K562 (cell line): ENCODE data around the gene OTUB2. TPM values are rescaled to one million over a fixed set of nuclear protein-coding genes. Genes with fewer than 3 reads are reported as not detected.

ENCODE experiments used
- ATAC-seq: fragments of 200-7000 bp; cut with Tn5 transposase; 3 replicates; pipeline ENCODE4 v1.9.1; 2020; ENCODE audit warnings: moderate library complexity
- BruUV-seq: library from RNA; stranded (reverse); fragments of 400-500 nt; replicated peaks from 2 replicates; lab custom pipeline; 2021; lab: Mats Ljungman, UMichigan
- CTCF ChIA-PET: fragments of 300-600 bp; formaldehyde crosslinking; extraction: SDS; loops from one replicate; lab custom pipeline; 2021; ENCODE audit warnings: low intra/inter-chr PET ratio; lab: Yijun Ruan, JAX
- POLR2A ChIA-PET: fragments of 300-600, 350-650 bp; sonication (Branson Sonifier 250); formaldehyde crosslinking; extraction: SDS; loops from one replicate; lab custom pipeline; 2021; ENCODE audit warnings: antibody characterized with exemption, inconsistent platforms; lab: Yijun Ruan, JAX
- DNase-seq, 4 experiments: peaks; one replicate each; pipeline versions ENCODE4 v3.0.0 to v3.0.0-alpha.2; 2011 to 2018; ENCODE audit warnings: low spot score in 3 of 4, mixed read lengths in 3 of 4; ENCODE audit errors: extremely low read depth in 1 of 4
- FAIRE-seq: peaks from 2 replicates; lab custom pipeline; 2011; peaks lifted over from hg19 to GRCh38; lab: Jason Lieb, UNC
- H2AFZ ChIP-seq: 2 replicates; pipeline ENCODE4 v1.6.0; 2011; ENCODE audit warnings: low read depth, low read length, control low read depth, inconsistent platforms
- H3K27ac ChIP-seq: fragments of 200-600 bp; 3 replicates; pipeline ENCODE4 v1.8.0; 2011; ENCODE audit warnings: low read depth, mild to moderate bottlenecking, control low read depth, inconsistent platforms, low read length, moderate library complexity, mixed read lengths; ENCODE audit errors: extremely low read depth
- H3K27me3 ChIP-seq, 2 experiments: fragments of 300-600 bp in 1 of 2; 2 replicates in 1 of 2; 3 replicates in 1 of 2; pipeline versions ENCODE4 v1.6.0 to v1.8.0; 2011; ENCODE audit warnings: inconsistent platforms in 2 of 2, low read length in 2 of 2, mild to moderate bottlenecking in 1 of 2, mixed read lengths in 1 of 2, moderate library complexity in 1 of 2; ENCODE audit not compliant: control insufficient read depth in 2 of 2, insufficient read depth in 2 of 2
- H3K36me3 ChIP-seq: fragments of 300-600 bp; 3 replicates; pipeline ENCODE4 v1.8.0; 2011; ENCODE audit warnings: mild to moderate bottlenecking, low read length, inconsistent platforms; ENCODE audit not compliant: control insufficient read depth, insufficient read depth
- H3K4me1 ChIP-seq, 2 experiments: fragments of 200-600 bp in 1 of 2; replicated peaks in 1 of 2; 2 replicates in 1 of 2; 3 replicates in 1 of 2; pipeline versions ENCODE4 v1.5.1 to v1.8.0; 2011; ENCODE audit warnings: inconsistent platforms in 2 of 2, low read length in 2 of 2, mild to moderate bottlenecking in 1 of 2, mixed read lengths in 1 of 2, moderate library complexity in 1 of 2; ENCODE audit not compliant: control insufficient read depth in 2 of 2, insufficient read depth in 2 of 2
- H3K4me2 ChIP-seq: 2 replicates; pipeline ENCODE4 v1.6.1; 2011; ENCODE audit warnings: low read length, control low read depth, inconsistent platforms, mixed read lengths; ENCODE audit not compliant: insufficient read depth
- H3K4me3 ChIP-seq: fragments of 200-600 bp; sonication (generic), shearing (Covaris generic); 2 replicates; pipeline ENCODE4 v1.5.1; 2016; ENCODE audit warnings: control low read depth, inconsistent platforms
- H3K79me2 ChIP-seq: fragments of 200-600 bp; 3 replicates; pipeline ENCODE4 v1.8.0; 2011; ENCODE audit warnings: low read length, inconsistent platforms; ENCODE audit not compliant: control insufficient read depth, insufficient read depth
- H3K9ac ChIP-seq, 2 experiments: 2 replicates each; pipeline versions ENCODE4 v1.6.0 to v1.6.1; 2011; ENCODE audit warnings: low read depth in 2 of 2, low read length in 2 of 2, control low read depth in 1 of 2, inconsistent platforms in 1 of 2, mild to moderate bottlenecking in 1 of 2, mixed read lengths in 1 of 2; ENCODE audit not compliant: insufficient read depth in 1 of 2
- H3K9me1 ChIP-seq: one replicate; pipeline ENCODE4 v1.6.0; 2011; ENCODE audit warnings: inconsistent platforms, mild to moderate bottlenecking, low read length, moderate library complexity; ENCODE audit not compliant: control insufficient read depth, insufficient read depth
- H3K9me3 ChIP-seq: replicated peaks from 2 replicates; pipeline ENCODE4 v1.5.1; 2011; ENCODE audit warnings: low read depth, low read length, inconsistent platforms; ENCODE audit not compliant: control insufficient read depth, insufficient read depth
- H4K20me1 ChIP-seq: replicated peaks from 2 replicates; pipeline ENCODE4 v1.6.1; 2011; ENCODE audit warnings: low read length, inconsistent platforms, mixed read lengths; ENCODE audit not compliant: control insufficient read depth, insufficient read depth
- CAMTA2 ChIP-seq: fragments of 250-450 bp; sonication (Bioruptor Pico); conservative IDR thresholded peaks from 2 replicates; pipeline ENCODE4 v1.5.1; 2022
- COPS2 ChIP-seq: fragments of 450-650 bp; conservative IDR thresholded peaks from 2 replicates; pipeline ENCODE4 v1.6.1; 2016; ENCODE audit warnings: mild to moderate bottlenecking, moderate library complexity
- ESRRB ChIP-seq: fragments of 250-450 bp; sonication (Bioruptor Pico); IDR thresholded peaks from 2 replicates; pipeline ENCODE4 v1.5.0; 2020; ENCODE audit warnings: mild to moderate bottlenecking, moderate library complexity, borderline replicate concordance
- FOXM1 ChIP-seq, 2 experiments: fragments of 450-650 bp in 1 of 2; sonication (generic) in 1 of 2; formaldehyde crosslinking in 1 of 2; IDR thresholded peaks; 2 replicates each; pipeline versions ENCODE4 v1.6.1 to v1.9.0; 2017 to 2022; ENCODE audit warnings: low read depth in 2 of 2, mild to moderate bottlenecking in 2 of 2, missing genetic modification reagents in 1 of 2, moderate library complexity in 1 of 2
- GABPA ChIP-seq: fragments of 200-800 bp; sonication (Bioruptor generic); conservative IDR thresholded peaks from 2 replicates; pipeline ENCODE4 v1.6.1; 2016; ENCODE audit warnings: low read depth, missing genetic modification characterization, missing compliant biosample characterization
- HOXB6 ChIP-seq: fragments of 250-450 bp; sonication (Bioruptor Pico); IDR thresholded peaks from 2 replicates; pipeline ENCODE4 v1.5.1; 2022; ENCODE audit warnings: mild to moderate bottlenecking, borderline replicate concordance
- MTF1 ChIP-seq: fragments of 250-450 bp; sonication (Bioruptor Pico); IDR thresholded peaks from 2 replicates; pipeline ENCODE4 v1.9.0; 2021; ENCODE audit warnings: moderate library complexity, mild to moderate bottlenecking, inconsistent platforms, borderline replicate concordance
- RBM15 ChIP-seq: fragments of 200-400 bp; formaldehyde crosslinking; IDR thresholded peaks from 2 replicates; pipeline ENCODE4 v1.6.1; 2018; ENCODE audit warnings: mild to moderate bottlenecking, low read length, moderate library complexity; ENCODE audit not compliant: insufficient read depth
- SIX5 ChIP-seq, 2 experiments: IDR thresholded peaks; 2 replicates each; pipeline ENCODE4 v1.6.1; 2011; ENCODE audit warnings: low read length in 2 of 2, borderline replicate concordance in 1 of 2, low read depth in 1 of 2, mild to moderate bottlenecking in 1 of 2, moderate library complexity in 1 of 2; ENCODE audit not compliant: insufficient read depth in 1 of 2
- TBP ChIP-seq: optimal IDR thresholded peaks from 2 replicates; pipeline ENCODE3; 2011; ENCODE audit warnings: low read depth, low read length, improper control_type of control experiment
- TCF7L2 ChIP-seq: fragments of 150-350 bp; IDR thresholded peaks from 2 replicates; pipeline ENCODE4 v1.6.1; 2016; ENCODE audit warnings: low read depth, mild to moderate bottlenecking, low read length, moderate library complexity
- ZNF668 ChIP-seq: fragments of 250-450 bp; sonication (Bioruptor Pico); IDR thresholded peaks from 2 replicates; pipeline ENCODE4 v1.8.0; 2022; ENCODE audit warnings: mild to moderate bottlenecking, inconsistent platforms
- ZNF707 ChIP-seq: fragments of 250-450 bp; sonication (Bioruptor Pico); conservative IDR thresholded peaks from 2 replicates; pipeline ENCODE4 v1.8.0; 2022; ENCODE audit warnings: inconsistent platforms, mild to moderate bottlenecking, moderate library complexity
- ZNF830 ChIP-seq: fragments of 250-450 bp; sonication (Bioruptor Pico); IDR thresholded peaks from 2 replicates; pipeline ENCODE4 v1.5.0; 2021; ENCODE audit warnings: mild to moderate bottlenecking
- WGBS: fragments of 100-300 bp; shearing (Covaris generic); methylation state at CpG from one replicate; pipeline ENCODE4 v1.1.6; 2016; ENCODE audit warnings: low coverage, mixed read lengths; ENCODE audit not compliant: insufficient coverage; ENCODE audit errors: missing lambda C conversion rate; 5-methylcytosine and 5-hydroxymethylcytosine counted together
- in situ Hi-C: fragments of 300-500 bp; cut with MboI; formaldehyde crosslinking; loops from 4 replicates; pipeline ENCODE4 v1.15.0; 2018; ENCODE audit warnings: inconsistent platforms, mixed read lengths
- intact Hi-C: fragments of 100-400 bp; cut with micrococcal nuclease; formaldehyde crosslinking; loops from 2 replicates; pipeline ENCODE4 v1.14.2; 2022
- polyA plus RNA-seq, 8 experiments: library from polyadenylated mRNA; depleted of rRNA in 4 of 8; stranded (reverse) in 5 of 8; unstranded in 3 of 8; fragments of >200 nt; fragmentation: Nextera tagmentation in 2 of 8; fragmentation: Illumina TruSeq in 1 of 8; extraction: Ambion mirVana in 2 of 8; extraction: Trizol in 1 of 8; gene quantifications; 2 replicates each; pipeline versions ENCODE4 v1.2.1 to v1.2.3, GENCODE V29; 2011 to 2014; ENCODE audit warnings: inconsistent platforms in 1 of 8, missing spikeins in 1 of 8
- total RNA-seq, 7 experiments: library from RNA; depleted of rRNA in 6 of 7; stranded (reverse); fragments of >200 nt in 6 of 7; fragmentation: Illumina TruSeq in 2 of 7; extraction: Trizol in 2 of 7; gene quantifications; 2 replicates each; pipeline versions ENCODE4 v1.2.1 to v1.2.3, GENCODE V29; 2011 to 2021; ENCODE audit warnings: low replicate concordance in 1 of 7
- TF ChIP-seq, protein P1 (sequence below): fragments of 250-450 bp; sonication (Bioruptor Pico); IDR thresholded peaks from 2 replicates; pipeline ENCODE4 v1.8.0; 2022; ENCODE audit warnings: inconsistent platforms
- TF ChIP-seq, protein P2 (sequence below), 2 experiments: IDR thresholded peaks; 2 replicates each; pipeline ENCODE4 v1.6.1; 2012; ENCODE audit warnings: improper control_type of control experiment in 2 of 2, low read depth in 2 of 2, low read length in 2 of 2, borderline replicate concordance in 1 of 2
- TF ChIP-seq, protein P3 (sequence below): fragments of 200-800 bp; sonication (Bioruptor generic); IDR thresholded peaks from 2 replicates; pipeline ENCODE4 v1.6.1; 2017; ENCODE audit warnings: missing genetic modification characterization, missing compliant biosample characterization

Gene OTUB2
- total and polyA plus RNA-seq, 9 of the 15 experiments (the other 6 are each of a cell fraction or from before 2014, with no cell fraction given): 0.01 to 0.31 (median 0.11) TPM

DNA sequence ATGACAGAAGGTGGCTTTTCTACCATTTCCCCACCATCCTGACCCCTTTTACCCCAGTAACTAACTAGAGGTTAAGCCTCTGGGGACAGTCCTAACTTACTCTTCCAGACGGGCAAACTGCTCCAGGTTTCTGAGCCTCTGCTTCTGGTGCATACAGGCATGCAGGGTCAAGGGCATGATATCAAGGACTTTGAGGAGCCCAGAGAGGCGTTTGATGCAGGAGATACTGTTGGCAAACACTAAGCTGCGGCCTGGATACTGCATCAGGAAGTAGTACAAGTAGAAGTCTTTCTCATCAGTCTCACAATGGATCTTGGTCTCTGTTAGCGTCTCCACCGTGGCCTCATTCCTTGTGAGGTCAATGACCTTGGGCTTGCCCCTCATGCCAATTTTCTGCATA lies 33.9 kb downstream of the OTUB2 start:
- ATAC-seq: no peak
- no peak for FAIRE-seq
- no peak overlapping the region for H3K4me2 ChIP-seq
- H3K4me3 ChIP-seq: no peak overlapping the region
- CTCF ChIA-PET: no interaction called here
- 79% methylated on average over 4 of the region's 5 CpGs for WGBS
- H3K36me3 ChIP-seq: peaks cover 85% of the 10 kb centered on the region
- no peaks in the 10 kb centered on the region for H3K9me3 ChIP-seq
- in situ Hi-C loops (no loop called here), intact Hi-C loops (no loop called here)
- no peak for DNase-seq
- no peak overlapping the region for H2AFZ ChIP-seq
- H3K9me1 ChIP-seq: no peaks in the 10 kb centered on the region
- H3K9ac ChIP-seq: no peak overlapping the region
- peaks cover 5% of the 10 kb centered on the region; the same call in 1 of the 2 replicates for H4K20me1 ChIP-seq
- no peak overlapping the region for H3K27ac ChIP-seq
- no TSS peak for BruUV-seq
- no peaks in the 10 kb centered on the region for H3K27me3 ChIP-seq
- H3K79me2 ChIP-seq: peaks cover 27% of the 10 kb centered on the region
- POLR2A ChIA-PET: no interaction called here
- no peaks in the 10 kb centered on the region for H3K4me1 ChIP-seq
- no peak for TF ChIP-seq GABPA
- TF ChIP-seq COPS2: no peak
- no peak for TF ChIP-seq TBP
- no peak for TF ChIP-seq FOXM1 (IDR thresholded peaks at IDR 0.05; ENCODE audit: low read depth)
- TF ChIP-seq FOXM1 (CRISPR knock-in tag; IDR thresholded peaks at IDR 0.05; ENCODE audit: low read depth): no peak
- TF ChIP-seq ZNF707 (CRISPR knock-in tag): no peak
- TF ChIP-seq, protein P1, sequence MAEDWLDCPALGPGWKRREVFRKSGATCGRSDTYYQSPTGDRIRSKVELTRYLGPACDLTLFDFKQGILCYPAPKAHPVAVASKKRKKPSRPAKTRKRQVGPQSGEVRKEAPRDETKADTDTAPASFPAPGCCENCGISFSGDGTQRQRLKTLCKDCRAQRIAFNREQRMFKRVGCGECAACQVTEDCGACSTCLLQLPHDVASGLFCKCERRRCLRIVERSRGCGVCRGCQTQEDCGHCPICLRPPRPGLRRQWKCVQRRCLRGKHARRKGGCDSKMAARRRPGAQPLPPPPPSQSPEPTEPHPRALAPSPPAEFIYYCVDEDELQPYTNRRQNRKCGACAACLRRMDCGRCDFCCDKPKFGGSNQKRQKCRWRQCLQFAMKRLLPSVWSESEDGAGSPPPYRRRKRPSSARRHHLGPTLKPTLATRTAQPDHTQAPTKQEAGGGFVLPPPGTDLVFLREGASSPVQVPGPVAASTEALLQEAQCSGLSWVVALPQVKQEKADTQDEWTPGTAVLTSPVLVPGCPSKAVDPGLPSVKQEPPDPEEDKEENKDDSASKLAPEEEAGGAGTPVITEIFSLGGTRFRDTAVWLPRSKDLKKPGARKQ (CRISPR knock-in tag): no peak
- no peak for TF ChIP-seq RBM15
- TF ChIP-seq TCF7L2: no peak
- TF ChIP-seq CAMTA2 (CRISPR knock-in tag): no peak
- no peak for TF ChIP-seq ESRRB
- TF ChIP-seq, protein P2, sequence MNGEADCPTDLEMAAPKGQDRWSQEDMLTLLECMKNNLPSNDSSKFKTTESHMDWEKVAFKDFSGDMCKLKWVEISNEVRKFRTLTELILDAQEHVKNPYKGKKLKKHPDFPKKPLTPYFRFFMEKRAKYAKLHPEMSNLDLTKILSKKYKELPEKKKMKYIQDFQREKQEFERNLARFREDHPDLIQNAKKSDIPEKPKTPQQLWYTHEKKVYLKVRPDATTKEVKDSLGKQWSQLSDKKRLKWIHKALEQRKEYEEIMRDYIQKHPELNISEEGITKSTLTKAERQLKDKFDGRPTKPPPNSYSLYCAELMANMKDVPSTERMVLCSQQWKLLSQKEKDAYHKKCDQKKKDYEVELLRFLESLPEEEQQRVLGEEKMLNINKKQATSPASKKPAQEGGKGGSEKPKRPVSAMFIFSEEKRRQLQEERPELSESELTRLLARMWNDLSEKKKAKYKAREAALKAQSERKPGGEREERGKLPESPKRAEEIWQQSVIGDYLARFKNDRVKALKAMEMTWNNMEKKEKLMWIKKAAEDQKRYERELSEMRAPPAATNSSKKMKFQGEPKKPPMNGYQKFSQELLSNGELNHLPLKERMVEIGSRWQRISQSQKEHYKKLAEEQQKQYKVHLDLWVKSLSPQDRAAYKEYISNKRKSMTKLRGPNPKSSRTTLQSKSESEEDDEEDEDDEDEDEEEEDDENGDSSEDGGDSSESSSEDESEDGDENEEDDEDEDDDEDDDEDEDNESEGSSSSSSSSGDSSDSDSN (IDR thresholded peaks at IDR 0.05; ENCODE audit: borderline replicate concordance in 1 of 2, low read depth in 2 of 2, low read length in 2 of 2): no peak
- TF ChIP-seq, protein P3, sequence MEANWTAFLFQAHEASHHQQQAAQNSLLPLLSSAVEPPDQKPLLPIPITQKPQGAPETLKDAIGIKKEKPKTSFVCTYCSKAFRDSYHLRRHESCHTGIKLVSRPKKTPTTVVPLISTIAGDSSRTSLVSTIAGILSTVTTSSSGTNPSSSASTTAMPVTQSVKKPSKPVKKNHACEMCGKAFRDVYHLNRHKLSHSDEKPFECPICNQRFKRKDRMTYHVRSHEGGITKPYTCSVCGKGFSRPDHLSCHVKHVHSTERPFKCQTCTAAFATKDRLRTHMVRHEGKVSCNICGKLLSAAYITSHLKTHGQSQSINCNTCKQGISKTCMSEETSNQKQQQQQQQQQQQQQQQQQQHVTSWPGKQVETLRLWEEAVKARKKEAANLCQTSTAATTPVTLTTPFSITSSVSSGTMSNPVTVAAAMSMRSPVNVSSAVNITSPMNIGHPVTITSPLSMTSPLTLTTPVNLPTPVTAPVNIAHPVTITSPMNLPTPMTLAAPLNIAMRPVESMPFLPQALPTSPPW (CRISPR knock-in tag): no peak
- TF ChIP-seq SIX5 (IDR thresholded peaks at IDR 0.05; ENCODE audit: borderline replicate concordance in 1 of 2, insufficient read depth in 1 of 2, low read depth in 1 of 2, low read length in 2 of 2): no peak
- no peak for TF ChIP-seq HOXB6 (CRISPR knock-in tag)
- no peak for TF ChIP-seq MTF1 (CRISPR knock-in tag)
- no peak for TF ChIP-seq ZNF668
- no peak for TF ChIP-seq ZNF830 (CRISPR knock-in tag)
